Stimulated activated CD8-positive, alpha-beta memory T cell treated with anti-CD3 and anti-CD28 coated beads, Interleukin-4, amount 100 ng/mL, for 48 hours (primary cell): ENCODE results near the gene MEIOB.
A peak's percentile ranks its signal among the peaks of the same experiment; 100 is the strongest.

Experiments used
- DNase-seq: peaks from one replicate; pipeline ENCODE4 v3.0.0-alpha.2; 2020

Gene MEIOB

DNA sequence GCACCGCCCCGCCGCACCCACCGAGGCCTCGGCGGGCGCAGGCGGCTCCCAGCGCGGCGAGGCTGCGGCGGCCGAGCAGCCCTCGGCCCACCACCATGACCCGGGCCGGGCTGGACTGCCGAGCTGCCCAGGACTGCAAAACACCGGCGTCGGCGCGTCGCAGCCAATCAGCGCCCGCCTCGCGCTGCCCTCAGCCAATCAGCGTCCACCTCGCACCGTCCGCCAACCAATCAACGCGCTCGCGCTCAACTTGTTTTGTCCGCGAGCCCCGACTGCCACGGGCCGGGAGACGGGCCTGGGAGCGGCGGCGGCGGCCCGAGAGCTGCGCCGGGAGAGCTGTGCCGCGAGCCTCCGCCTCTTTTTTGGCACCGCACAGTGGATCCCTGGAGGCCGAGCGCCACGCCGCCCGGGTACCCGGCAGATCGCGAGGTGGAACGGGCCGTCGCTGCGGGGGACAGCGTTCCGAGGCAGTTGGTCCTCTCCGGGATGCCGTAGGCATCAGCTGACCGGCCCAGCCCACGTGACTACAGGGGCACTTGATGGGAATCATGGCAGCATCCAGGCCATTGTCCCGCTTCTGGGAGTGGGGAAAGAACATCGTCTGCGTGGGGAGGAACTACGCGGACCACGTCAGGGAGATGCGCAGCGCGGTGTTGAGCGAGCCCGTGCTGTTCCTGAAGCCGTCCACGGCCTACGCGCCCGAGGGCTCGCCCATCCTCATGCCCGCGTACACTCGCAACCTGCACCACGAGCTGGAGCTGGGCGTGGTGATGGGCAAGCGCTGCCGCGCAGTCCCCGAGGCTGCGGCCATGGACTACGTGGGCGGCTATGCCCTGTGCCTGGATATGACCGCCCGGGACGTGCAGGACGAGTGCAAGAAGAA, 45.0 kb downstream of the MEIOB start, which contains the start of the genes FAHD1 and HAGH:
Gene FAHD1 (plus strand): TSS at position 516 of the 883 bp plus-strand sequence. CDS start 33 bp downstream, at position 549.
Gene HAGH (minus strand): TSS at position 135 of the 883 bp plus-strand sequence. CDS start 38 bp downstream, at position 97.
- DNase-seq: peak; percentile 92

- DNase-seq: peak; percentile 73
Observed at GRCh38 chr16:1825864-1826690, 45.9 kb downstream of the MEIOB start.

GRCh38 chr16:1825381-1825863, 46.5 kb downstream of the MEIOB start:
- DNase-seq: no peak

DNA sequence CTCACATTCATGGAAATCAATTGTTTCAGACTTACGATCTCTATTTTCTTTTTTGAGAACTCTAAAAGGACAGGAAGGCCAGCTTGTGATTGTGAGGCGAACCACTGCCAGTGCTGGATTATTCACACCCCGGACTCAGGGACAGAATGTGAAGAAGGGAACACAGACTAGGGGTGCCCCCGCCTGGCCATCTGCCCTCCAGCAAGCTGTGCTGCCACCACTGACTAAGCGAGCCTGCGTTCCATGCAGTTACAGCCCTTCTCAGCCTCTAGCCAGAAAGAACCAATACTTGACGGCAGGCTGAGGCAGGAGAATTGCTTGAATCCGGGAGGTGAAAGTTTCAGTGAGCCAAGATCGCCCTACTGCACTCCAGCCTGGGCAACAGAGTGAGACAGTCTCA, 48.1 kb downstream of the MEIOB start:
- peak; percentile 41 for DNase-seq

GRCh38 chr16:1822801-1823200, 49.2 kb downstream of the MEIOB start:
- DNase-seq: no peak

DNA sequence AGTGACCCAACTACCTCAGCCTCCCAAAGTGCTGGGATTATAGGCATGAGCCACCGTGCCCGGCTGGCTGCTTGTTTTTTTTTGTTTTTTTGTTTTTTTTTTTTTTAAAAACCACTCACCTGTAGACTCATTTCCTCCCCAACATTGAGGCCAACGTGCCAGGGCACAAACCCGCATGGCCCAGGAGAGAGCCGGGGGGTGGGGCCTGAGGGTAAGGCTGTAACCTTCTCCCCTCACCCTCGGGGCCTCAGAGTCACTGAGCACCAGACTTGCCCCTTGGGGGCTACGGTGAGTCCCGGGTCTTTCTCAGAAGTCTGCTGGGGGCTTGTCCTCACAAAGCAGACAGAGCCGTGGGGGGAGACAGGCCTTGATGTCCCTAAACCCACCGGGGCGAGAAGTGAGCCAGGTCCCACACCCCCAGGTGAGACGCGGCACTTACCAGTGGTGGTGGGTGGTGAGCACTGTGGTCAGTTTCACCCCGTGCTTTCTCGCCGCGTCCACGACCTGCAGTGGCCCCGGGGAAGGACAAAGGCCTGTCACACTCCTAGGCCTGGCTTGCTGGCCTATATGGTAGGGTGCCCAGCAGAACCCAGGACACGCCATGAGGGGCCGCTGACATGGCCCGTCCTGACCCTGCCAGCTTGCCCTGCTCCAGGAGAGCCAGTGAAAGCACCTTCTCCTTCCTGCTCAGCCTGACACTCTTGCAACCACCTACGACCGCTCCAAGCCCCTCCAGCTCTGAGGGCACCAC, 49.9 kb downstream of the MEIOB start:
- no peak for DNase-seq

- no peak for DNase-seq
Observed at GRCh38 chr16:1820946-1821290, 51.0 kb downstream of the MEIOB start.

DNA sequence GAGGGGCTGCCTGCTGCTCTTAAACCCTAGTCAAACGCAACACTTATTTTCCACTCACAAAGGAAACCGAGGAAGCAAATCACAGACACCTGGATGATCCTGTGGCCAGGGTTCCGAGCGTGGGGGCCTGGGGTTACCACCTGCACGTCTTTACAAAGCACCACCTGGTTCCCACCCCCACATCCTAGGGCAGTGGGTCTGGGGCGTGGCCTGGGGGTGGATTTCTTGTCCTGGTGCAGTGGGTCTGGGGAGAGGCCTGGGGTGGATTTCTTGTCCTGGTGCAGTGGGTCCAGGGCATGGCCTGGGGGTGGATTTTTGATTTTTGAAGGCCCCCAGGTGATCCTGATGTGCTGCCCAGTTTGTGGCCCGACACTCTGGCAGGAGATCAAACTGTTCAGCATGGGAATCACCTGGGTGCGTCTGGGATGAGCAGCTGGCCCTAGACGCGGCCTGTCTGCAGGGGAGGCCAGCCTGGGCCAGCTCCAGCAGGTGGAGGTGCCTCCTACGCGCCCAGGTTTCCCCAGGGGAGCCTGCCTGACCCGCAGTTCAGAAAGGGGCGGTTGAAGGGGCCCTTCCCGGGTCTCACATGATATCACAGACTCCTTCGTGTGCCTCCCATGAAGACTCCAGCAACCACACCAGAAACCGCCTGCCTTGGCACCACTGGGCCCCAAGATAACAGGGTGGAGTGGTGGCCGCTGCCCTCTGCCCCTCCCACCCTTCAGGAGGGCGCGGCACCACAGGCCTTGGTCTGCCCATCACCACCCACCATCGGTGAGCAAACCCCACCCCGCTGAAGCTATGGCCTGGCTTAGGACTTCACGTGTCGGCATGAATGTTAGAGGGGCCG, 51.6 kb downstream of the MEIOB start:
- no peak for DNase-seq

DNA sequence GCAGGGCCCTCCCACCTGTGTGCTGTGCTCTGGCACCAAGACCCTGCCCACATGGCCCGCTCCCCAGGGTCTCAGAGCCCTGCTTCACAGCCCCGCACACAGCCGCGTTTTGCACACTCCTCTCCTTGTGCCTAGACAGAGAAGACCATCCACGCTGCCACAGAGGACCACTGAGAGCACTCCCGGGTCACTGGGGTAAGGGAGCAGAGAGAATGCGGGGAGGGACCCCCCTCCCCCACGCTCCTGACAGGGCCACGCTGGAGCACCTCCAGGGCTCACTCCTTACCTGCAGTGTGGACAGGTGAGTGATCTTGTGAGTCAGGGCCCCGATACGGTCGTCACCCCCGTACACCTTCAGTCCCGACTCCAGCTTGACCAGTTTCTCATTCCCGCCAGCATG, 52.4 kb downstream of the MEIOB start:
- DNase-seq: no peak

GRCh38 chr16:1818873-1819525, 53.0 kb downstream of the MEIOB start:
- DNase-seq: no peak

GRCh38 chr16:1818204-1818872, 53.6 kb downstream of the MEIOB start:
- no peak for DNase-seq

DNA sequence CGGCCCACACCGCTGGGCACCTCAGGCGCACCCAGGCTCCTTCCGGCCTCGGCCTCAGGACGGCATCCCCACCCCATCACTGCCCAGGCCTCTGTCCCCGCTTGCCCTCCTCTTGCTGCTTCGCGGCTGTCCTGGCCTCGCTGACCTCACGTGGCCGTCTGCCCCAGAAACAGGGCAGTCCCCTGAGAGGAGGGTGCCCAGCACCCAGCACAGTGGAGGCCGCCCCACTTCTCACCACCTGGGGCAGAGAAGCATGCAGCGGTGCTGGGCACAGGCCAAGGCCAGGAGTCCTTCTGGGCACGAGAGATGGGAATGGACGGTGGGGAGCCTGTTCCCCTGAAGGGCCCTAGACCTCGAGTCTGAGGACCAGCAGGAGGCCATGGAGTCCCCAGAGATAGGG, 54.2 kb downstream of the MEIOB start:
- DNase-seq: no peak

- no peak for DNase-seq
Observed at GRCh38 chr16:1817276-1817589, 54.7 kb downstream of the MEIOB start.

DNA sequence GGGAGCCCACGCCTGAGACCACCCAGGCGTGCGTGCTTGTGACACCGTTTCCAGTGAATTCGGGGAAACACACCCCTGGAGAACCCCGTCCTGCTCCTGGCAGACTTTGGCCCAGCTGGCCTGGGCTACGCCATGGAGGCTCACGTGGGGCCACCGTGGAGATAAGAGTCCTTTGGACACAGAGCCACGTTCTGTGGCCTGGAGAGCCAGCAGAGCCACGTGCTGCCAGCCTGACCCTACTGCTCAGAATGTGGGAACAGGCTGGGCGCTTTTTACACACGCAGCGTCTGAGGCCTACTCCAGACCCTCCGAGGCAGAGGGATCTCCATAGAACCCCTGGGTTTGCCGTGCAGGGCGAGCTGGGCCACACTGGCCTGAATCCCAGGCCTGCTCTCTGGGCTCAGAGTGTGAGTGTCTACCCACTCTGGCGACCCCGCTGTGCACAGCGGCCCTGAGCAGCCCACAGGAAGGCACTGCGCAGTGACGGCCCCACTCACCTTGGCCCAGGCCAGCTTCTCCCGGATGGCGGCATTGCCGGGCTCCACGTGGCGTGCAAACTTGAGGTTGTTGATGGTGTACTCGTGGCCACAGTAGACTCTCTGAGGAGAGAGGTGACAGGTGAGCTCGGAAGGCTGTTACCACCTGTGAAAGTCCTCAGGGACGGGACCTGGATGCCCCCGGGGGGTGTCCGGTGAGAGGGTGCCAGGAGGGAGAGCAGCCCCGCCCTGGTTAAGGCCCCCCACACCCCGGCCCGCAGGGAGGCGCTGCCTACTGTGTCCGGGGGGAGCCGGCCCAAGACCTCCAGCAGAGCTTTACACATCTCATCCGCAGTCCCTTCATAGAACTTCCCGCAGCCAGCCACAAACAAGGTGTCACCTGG, 55.3 kb downstream of the MEIOB start:
- no peak for DNase-seq

GRCh38 chr16:1815461-1815860, 56.5 kb downstream of the MEIOB start:
- DNase-seq: no peak

DNA sequence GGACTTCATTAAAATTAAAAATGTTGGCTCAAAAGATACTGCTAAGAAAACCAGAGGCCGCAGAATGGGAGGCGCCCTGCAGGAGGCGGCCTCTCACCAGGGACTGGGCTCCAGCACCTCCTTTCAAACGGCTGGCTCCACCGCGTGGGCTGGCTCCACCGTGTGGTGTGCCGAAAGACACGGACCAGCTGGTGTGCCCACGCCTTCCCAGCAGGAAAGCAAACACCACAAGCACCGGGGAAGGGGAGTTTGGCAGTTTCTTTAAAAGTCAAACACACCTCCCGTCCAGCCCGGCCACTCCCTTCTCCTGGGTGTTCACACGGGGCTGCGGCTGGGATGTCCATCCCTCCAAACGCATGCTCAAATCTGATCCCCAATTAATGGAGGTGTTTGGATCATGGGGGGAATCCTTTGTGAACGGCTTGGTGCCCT, 59.2 kb downstream of the MEIOB start:
- peak; percentile 72 for DNase-seq

- DNase-seq: no peak
Observed at GRCh38 chr16:1810536-1810935, 61.4 kb downstream of the MEIOB start.

- no peak for DNase-seq
Observed at GRCh38 chr16:1810106-1810505, 61.9 kb downstream of the MEIOB start.

DNA sequence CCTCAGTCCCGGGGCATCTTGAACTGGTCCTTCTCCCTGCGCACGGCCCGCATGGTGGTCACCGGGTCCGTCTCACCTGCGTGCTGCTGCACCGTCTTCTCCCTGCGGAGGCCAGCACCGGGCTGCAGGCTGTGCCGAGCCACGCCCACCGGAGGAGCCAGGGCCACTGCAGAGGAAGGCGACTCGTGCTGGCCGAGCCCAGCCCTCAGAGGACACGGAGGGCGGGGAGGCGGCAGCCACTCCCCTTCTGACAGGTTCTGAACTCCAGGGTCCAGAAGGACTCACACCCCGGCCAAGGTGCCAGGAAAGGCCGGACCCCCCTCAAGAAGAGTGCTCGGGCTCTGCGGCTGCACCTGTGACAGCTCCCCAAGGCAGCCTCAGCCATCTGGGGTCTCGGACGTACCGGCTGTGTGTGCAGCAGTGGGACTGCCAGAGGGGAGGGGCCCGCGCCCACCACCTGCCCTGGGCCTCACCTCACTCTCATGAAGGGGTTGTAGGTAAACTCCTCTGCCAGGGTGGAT, 62.6 kb downstream of the MEIOB start:
- no peak for DNase-seq

DNA sequence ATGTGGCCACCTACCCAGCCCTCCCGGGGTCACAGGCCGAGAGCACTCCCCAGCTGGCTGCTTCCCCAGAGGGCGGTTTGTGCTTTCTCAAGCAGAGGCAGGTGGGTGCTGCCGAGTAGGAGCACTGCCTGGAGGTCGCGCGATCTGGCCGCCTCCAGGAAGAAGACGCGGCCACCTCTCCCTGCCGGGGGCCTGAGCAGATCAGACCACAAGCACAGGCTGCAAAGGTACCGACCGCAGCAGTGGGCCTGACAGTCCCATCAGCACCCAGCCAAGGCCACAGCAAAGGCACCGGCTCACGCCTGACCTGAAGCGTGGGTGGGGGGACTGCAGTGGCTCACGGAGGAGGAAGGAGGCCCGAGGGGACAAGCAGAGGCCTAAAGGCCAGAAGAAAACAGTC, 63.3 kb downstream of the MEIOB start:
- no peak for DNase-seq
